LNCAP (cell line): ENCODE results near the gene CCNT2.
A peak's percentile ranks its signal among the peaks of the same experiment; 100 is the strongest.

Experiments used
- TF ChIP-seq, protein P1 (sequence below): fragments of 450-650 bp; IDR thresholded peaks from 2 replicates; pipeline ENCODE4 v1.5.1; 2017; ENCODE audit warnings: mild to moderate bottlenecking

CCNT2 gene

GRCh38 chr2:134911400-134911785 is 7.2 kb upstream of the CCNT2 start:
- TF ChIP-seq, protein P1, sequence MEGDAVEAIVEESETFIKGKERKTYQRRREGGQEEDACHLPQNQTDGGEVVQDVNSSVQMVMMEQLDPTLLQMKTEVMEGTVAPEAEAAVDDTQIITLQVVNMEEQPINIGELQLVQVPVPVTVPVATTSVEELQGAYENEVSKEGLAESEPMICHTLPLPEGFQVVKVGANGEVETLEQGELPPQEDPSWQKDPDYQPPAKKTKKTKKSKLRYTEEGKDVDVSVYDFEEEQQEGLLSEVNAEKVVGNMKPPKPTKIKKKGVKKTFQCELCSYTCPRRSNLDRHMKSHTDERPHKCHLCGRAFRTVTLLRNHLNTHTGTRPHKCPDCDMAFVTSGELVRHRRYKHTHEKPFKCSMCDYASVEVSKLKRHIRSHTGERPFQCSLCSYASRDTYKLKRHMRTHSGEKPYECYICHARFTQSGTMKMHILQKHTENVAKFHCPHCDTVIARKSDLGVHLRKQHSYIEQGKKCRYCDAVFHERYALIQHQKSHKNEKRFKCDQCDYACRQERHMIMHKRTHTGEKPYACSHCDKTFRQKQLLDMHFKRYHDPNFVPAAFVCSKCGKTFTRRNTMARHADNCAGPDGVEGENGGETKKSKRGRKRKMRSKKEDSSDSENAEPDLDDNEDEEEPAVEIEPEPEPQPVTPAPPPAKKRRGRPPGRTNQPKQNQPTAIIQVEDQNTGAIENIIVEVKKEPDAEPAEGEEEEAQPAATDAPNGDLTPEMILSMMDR: no peak

DNA sequence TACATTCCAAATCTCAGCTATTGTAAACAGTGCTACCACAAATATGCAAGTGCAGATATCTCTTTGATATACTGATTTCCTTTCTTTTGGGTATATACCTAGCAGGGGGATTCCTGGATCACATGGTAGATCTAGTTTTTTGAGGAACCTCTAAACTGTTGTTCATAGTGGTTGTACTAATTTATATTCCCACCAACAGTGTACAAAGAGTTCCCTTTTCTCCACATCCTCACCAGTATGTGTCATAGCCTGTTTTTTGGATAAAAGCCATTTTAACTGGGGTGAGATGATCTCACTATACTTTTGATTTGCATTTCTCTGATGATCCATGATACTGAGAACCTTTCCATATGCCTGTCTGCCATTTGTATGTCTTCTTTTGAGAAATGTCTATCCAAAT is 6.3 kb upstream of the CCNT2 start:
- TF ChIP-seq, protein P1: no peak

- TF ChIP-seq, protein P1: no peak
These were observed 1.2 kb upstream of the CCNT2 start for GRCh38 chr2:134917360-134917865.

DNA sequence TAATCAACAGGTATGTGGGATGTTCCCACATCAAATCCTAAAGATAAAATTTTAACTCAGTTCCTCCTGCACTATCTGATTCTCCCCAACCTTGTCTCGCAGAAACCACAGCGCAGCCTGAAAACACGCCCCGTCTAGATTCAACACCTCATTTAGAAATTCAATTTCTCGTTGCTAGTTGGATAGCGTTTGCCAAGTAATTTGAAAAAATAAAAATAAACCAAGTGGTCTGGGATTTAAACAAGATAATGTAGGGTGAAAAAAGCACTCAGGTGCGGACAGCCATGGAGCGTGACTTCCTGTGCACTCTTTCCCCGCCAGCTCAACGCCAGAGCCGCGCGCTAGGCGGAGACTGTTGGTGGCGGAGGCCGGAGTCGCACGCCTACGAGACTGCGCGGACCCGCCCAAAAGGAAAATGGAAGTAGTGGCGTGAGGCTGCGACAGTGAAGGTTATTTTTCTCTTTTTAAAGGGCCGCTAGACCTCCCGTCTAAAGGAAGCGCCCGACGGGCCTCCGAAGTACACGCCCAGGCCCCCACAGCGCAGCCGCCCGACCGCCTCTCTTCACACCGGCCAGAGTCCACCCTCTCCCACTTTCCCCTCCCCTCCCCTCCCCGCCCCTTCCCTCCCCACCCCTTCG is 615 bp upstream of the CCNT2 start:
- TF ChIP-seq, protein P1: peak; percentile 19; the same call in 1 of the 2 replicates

DNA sequence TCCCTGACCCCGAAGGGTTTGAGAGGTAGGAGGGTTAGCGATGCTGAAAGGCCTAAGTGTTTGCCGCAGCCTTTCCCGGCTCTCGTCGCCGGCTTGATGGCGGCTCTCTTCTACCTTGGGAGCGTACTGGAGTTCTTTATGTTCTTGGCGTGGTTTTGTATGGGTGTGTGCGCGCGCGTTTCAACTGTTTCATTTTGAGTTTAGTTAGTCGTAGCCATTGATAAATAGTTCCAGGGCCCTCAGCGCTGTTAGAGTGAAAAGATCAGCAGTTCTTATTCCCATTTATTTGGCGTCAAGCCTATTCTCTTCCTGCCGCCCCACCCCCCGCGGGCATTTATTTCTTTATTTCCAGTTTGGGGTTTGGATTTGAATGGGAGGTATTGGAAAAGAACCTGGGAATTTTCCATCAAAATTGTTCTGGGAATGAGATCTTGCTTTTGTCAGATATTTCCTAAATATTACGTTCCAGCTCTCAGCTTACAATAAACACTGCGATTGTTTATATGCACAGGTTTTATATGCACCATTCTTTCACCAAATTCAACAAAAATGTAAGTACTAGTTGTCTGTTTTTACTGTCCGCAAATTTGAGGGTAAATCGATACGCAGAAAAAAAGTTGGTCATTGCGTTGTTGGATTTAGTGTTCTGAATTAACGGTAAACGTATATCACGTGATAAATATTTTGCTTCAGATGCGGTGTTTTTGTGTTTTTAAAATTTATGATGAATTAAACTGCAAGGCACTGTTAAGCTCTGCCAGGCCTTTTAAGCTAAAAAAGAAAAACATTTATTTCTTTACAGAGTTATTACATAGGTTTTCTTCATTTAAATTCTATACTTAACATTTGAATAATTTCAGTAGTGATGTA is 954 bp downstream of the CCNT2 start:
- TF ChIP-seq, protein P1: no peak

DNA sequence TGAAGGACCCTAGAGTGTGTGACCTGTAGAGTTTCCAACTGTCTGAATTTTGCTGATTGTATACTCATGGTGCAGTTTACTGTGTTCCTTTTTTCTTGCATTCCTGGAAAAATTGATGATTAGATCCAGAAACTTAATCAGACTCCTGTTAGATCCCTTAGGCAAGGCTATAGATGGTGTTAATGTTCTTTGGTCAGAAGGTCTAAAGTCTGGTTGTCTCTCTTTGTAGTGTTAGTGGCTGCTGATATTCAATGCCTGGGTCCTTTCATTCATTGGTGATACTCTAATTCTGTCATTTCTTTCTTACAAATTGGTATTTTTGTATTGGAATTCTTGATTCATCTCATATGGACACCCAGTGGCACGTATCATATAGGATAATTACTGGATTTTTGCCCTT is 6.3 kb downstream of the CCNT2 start:
- TF ChIP-seq, protein P1: no peak

DNA sequence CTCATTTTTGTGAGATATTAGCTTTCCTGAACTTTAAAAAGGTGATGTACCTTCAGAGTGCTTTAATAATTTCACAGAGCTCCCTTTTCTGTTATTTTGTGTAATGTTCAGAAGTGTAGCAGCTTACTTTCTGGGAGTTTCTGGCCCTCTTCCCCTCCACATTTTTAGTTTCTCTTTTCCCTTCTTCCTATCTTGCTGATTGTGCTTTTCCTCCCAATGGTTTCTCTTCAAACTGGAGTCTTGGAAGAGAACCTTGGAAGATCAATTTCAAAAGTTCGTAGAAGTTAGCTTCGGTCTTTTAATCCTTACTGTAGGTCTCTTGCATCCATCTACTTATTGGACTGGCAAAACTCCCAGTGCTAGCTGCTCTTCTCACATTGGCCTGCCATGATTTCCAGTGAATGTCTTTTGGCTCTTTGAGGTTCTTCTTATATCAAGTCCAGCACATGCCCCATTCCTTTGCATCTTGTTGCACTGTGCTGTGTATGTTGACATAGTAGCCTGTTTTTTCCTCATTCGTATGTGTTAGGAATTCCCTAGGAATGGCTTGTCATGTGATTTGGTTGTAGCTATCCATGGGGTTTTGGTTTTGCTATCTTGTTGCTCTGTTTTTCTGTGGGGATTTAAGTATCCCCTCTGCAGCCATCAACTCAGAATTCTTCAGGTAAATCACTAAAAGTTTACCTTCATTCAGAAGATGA is 7.8 kb downstream of the CCNT2 start:
- TF ChIP-seq, protein P1: no peak
